H9 (cell line): ENCODE measurements around the gene NFKBIZ. TPM values are rescaled to one million over a fixed set of nuclear protein-coding genes. Genes with fewer than 3 reads are reported as not detected.

Experiments
- DNase-seq: peaks from one replicate; pipeline ENCODE4 v3.0.0-alpha.2; 2017
- H2AFZ ChIP-seq: one replicate; pipeline ENCODE4 v1.6.1; 2013; ENCODE audit warnings: mild to moderate bottlenecking, low read length, control low read depth, moderate library complexity
- H2AK5ac ChIP-seq: 2 replicates; pipeline ENCODE4 v1.6.1; 2013; ENCODE audit warnings: low read length, control low read depth, mixed read lengths; ENCODE audit not compliant: insufficient read length
- H2BK120ac ChIP-seq: one replicate; pipeline ENCODE4 v1.6.1; 2013; ENCODE audit warnings: low read depth, mild to moderate bottlenecking, low read length, control low read depth, inconsistent platforms; ENCODE audit not compliant: poor library complexity, severe bottlenecking
- H2BK12ac ChIP-seq: 2 replicates; pipeline ENCODE4 v1.6.1; 2013; ENCODE audit warnings: low read length, control low read depth, mixed read lengths, low read depth; ENCODE audit not compliant: insufficient read length
- H2BK15ac ChIP-seq: 2 replicates; pipeline ENCODE4 v1.6.1; 2013; ENCODE audit warnings: low read depth, low read length, control low read depth
- H2BK20ac ChIP-seq: one replicate; pipeline ENCODE4 v1.6.1; 2013; ENCODE audit warnings: low read depth, mild to moderate bottlenecking, low read length, control low read depth, inconsistent platforms; ENCODE audit not compliant: poor library complexity, severe bottlenecking
- H2BK5ac ChIP-seq: 2 replicates; pipeline ENCODE4 v1.6.1; 2013; ENCODE audit warnings: low read length, control low read depth, mixed read lengths; ENCODE audit not compliant: insufficient read length
- H3K14ac ChIP-seq: 2 replicates; pipeline ENCODE4 v1.6.1; 2013; ENCODE audit warnings: low read length, control low read depth; ENCODE audit not compliant: insufficient read depth
- H3K18ac ChIP-seq: 2 replicates; pipeline ENCODE4 v1.6.1; 2013; ENCODE audit warnings: low read depth, mild to moderate bottlenecking, mixed read lengths, low read length, control low read depth; ENCODE audit not compliant: insufficient read length
- H3K23ac ChIP-seq: 2 replicates; pipeline ENCODE4 v1.6.1; 2013; ENCODE audit warnings: low read length, control low read depth, mixed read lengths, low read depth; ENCODE audit not compliant: insufficient read length
- H3K23me2 ChIP-seq: 2 replicates; pipeline ENCODE4 v1.6.1; 2013; ENCODE audit warnings: low read depth, mild to moderate bottlenecking, mixed read lengths, low read length, control low read depth; ENCODE audit not compliant: insufficient read length, poor library complexity, severe bottlenecking
- H3K27ac ChIP-seq: 2 replicates; pipeline ENCODE4 v1.5.1; 2013; ENCODE audit warnings: low read length, control low read depth, mixed read lengths, low read depth; ENCODE audit not compliant: insufficient read length
- H3K27me3 ChIP-seq: 2 replicates; pipeline ENCODE4 v1.6.1; 2013; ENCODE audit warnings: low read length, control low read depth, inconsistent platforms; ENCODE audit not compliant: insufficient read depth
- H3K4ac ChIP-seq: 2 replicates; pipeline ENCODE4 v1.6.1; 2013; ENCODE audit warnings: low read depth, mild to moderate bottlenecking, control low read depth, inconsistent platforms, low read length, moderate library complexity
- H3K4me1 ChIP-seq: 2 replicates; pipeline ENCODE4 v1.6.1; 2013; ENCODE audit warnings: low read length, control low read depth, inconsistent platforms; ENCODE audit not compliant: insufficient read depth
- H3K4me2 ChIP-seq: 2 replicates; pipeline ENCODE4 v1.6.1; 2013; ENCODE audit warnings: low read length, control low read depth, mixed read lengths; ENCODE audit not compliant: insufficient read length, insufficient read depth
- H3K56ac ChIP-seq: 2 replicates; pipeline ENCODE4 v1.6.1; 2013; ENCODE audit warnings: low read depth, mild to moderate bottlenecking, mixed read lengths, low read length, control low read depth; ENCODE audit not compliant: insufficient read length
- H3K79me1 ChIP-seq: 2 replicates; pipeline ENCODE4 v1.6.1; 2013; ENCODE audit warnings: low read depth, mild to moderate bottlenecking, moderate library complexity, low read length, control low read depth, inconsistent platforms; ENCODE audit not compliant: insufficient read depth, poor library complexity, severe bottlenecking
- H3K79me2 ChIP-seq: 2 replicates; pipeline ENCODE4 v1.6.1; 2013; ENCODE audit warnings: low read length, control low read depth, inconsistent platforms; ENCODE audit not compliant: insufficient read depth
- H3K9ac ChIP-seq: 2 replicates; pipeline ENCODE4 v1.6.1; 2013; ENCODE audit warnings: low read length, control low read depth, mixed read lengths; ENCODE audit not compliant: insufficient read length; ENCODE audit errors: extremely low read depth
- H3K9me3 ChIP-seq: one replicate; pipeline ENCODE4 v1.6.1; 2013; ENCODE audit warnings: low read depth, low read length, inconsistent platforms; ENCODE audit not compliant: control insufficient read depth
- H3T11ph ChIP-seq: one replicate; pipeline ENCODE4 v1.6.1; 2013; ENCODE audit warnings: mild to moderate bottlenecking, low read length, control low read depth, inconsistent platforms
- H4K20me1 ChIP-seq: one replicate; pipeline ENCODE4 v1.6.1; 2013; ENCODE audit not compliant: control insufficient read depth, insufficient read length, insufficient read depth
- H4K5ac ChIP-seq: 2 replicates; pipeline ENCODE4 v1.6.1; 2013; ENCODE audit warnings: low read depth, mild to moderate bottlenecking, mixed read lengths, low read length, control low read depth; ENCODE audit not compliant: insufficient read length
- H4K8ac ChIP-seq: replicated peaks from 2 replicates; pipeline ENCODE4 v1.6.1; 2013; ENCODE audit warnings: low read length, control low read depth, mixed read lengths, low read depth; ENCODE audit not compliant: insufficient read length
- H4K91ac ChIP-seq: 2 replicates; pipeline ENCODE4 v1.6.1; 2013; ENCODE audit warnings: low read depth, mild to moderate bottlenecking, moderate library complexity, mixed read lengths, low read length, control low read depth; ENCODE audit not compliant: insufficient read length
- H3K27ac Mint-ChIP-seq, 3 experiments: 2 replicates in 2 of 3; 3 replicates in 1 of 3; pipeline ENCODE4 v1.8.0; 2020 to 2021; ENCODE audit warnings: mixed read lengths in 3 of 3, mild to moderate bottlenecking in 1 of 3, moderate library complexity in 1 of 3
- H3K27me3 Mint-ChIP-seq: 2 replicates; pipeline ENCODE4 v1.8.0; 2021; ENCODE audit warnings: low read depth, mild to moderate bottlenecking, moderate library complexity, mixed read lengths
- H3K36me3 Mint-ChIP-seq, 3 experiments: 2 replicates in 2 of 3; 3 replicates in 1 of 3; pipeline ENCODE4 v1.8.0; 2020 to 2021; ENCODE audit warnings: low read depth in 3 of 3, mixed read lengths in 3 of 3; ENCODE audit not compliant: insufficient read depth in 1 of 3
- H3K4me1 Mint-ChIP-seq, 2 experiments: 2 replicates each; pipeline ENCODE4 v1.8.0; 2020; ENCODE audit warnings: mixed read lengths in 2 of 2
- H3K4me3 Mint-ChIP-seq, 2 experiments: 2 replicates in 1 of 2; 3 replicates in 1 of 2; pipeline ENCODE4 v1.8.0; 2020 to 2021; ENCODE audit warnings: mild to moderate bottlenecking in 2 of 2, mixed read lengths in 2 of 2, moderate library complexity in 1 of 2
- H3K9me3 Mint-ChIP-seq, 2 experiments: 2 replicates in 1 of 2; 3 replicates in 1 of 2; pipeline ENCODE4 v1.8.0; 2020; ENCODE audit warnings: mild to moderate bottlenecking in 2 of 2, mixed read lengths in 2 of 2, moderate library complexity in 1 of 2
- CTCF ChIP-seq: fragments of 200-600 bp; sonication (generic); conservative IDR thresholded peaks from 3 replicates; pipeline ENCODE4 v1.8.0; 2021; ENCODE audit warnings: antibody characterized with exemption, mild to moderate bottlenecking
- WGBS: extraction: QIAGEN DNeasy Blood & Tissue Kit; methylation state at CpG from one replicate; pipeline ENCODE4 v1.1.7; 2013; ENCODE audit warnings: missing lambda C conversion rate, low lambda C conversion rate, mixed read lengths; ENCODE audit not compliant: insufficient read length; ENCODE audit errors: extremely low coverage; 5-methylcytosine and 5-hydroxymethylcytosine counted together
- total RNA-seq: library from RNA; stranded (reverse); gene quantifications from 2 replicates; pipeline ENCODE4 v1.2.1, GENCODE V29; 2021

The NFKBIZ gene
- total RNA-seq, 1 experiment from 2014 or later: 11.1 TPM

- H3K36me3 Mint-ChIP-seq: peaks cover 6 to 21% (median 15%) of the 10 kb centered on the region in 3 experiments
- no peaks in the 10 kb centered on the region for H3K9me3 ChIP-seq
- H3K14ac ChIP-seq: no peak overlapping the region
- no peak overlapping the region for H3K4me2 ChIP-seq
- no peak overlapping the region for H4K91ac ChIP-seq
- H3K4me1 Mint-ChIP-seq: peaks cover 43 to 50% of the 10 kb centered on the region in 2 experiments
- no peak overlapping the region for H3K56ac ChIP-seq
- H2BK20ac ChIP-seq: no peak overlapping the region
- H3K27ac ChIP-seq: no peak overlapping the region
- H2BK12ac ChIP-seq: no peak overlapping the region
- no peak overlapping the region for H4K5ac ChIP-seq
- no peak overlapping the region for H3K4me3 Mint-ChIP-seq
- H3K23me2 ChIP-seq: no peaks in the 10 kb centered on the region
- no peak overlapping the region for H2AK5ac ChIP-seq
- no peak overlapping the region for H3T11ph ChIP-seq
- no peak overlapping the region for H3K27ac Mint-ChIP-seq
- DNase-seq: no peak
- H4K20me1 ChIP-seq: no peaks in the 10 kb centered on the region
- H3K79me2 ChIP-seq: peaks cover 15% of the 10 kb centered on the region; the same call in 1 of the 2 replicates
- H2BK15ac ChIP-seq: no peak overlapping the region
- no peak overlapping the region for H2BK5ac ChIP-seq
- no peak overlapping the region for H3K18ac ChIP-seq
- no peak for TF ChIP-seq CTCF
- H3K4ac ChIP-seq: no peak overlapping the region
- no peak overlapping the region for H3K23ac ChIP-seq
- H2AFZ ChIP-seq: no peak overlapping the region
- no peaks in the 10 kb centered on the region for H3K27me3 ChIP-seq
- H4K8ac ChIP-seq: no peak overlapping the region
- no peak overlapping the region for H2BK120ac ChIP-seq
- no peaks in the 10 kb centered on the region for H3K9me3 Mint-ChIP-seq
- no peaks in the 10 kb centered on the region for H3K27me3 Mint-ChIP-seq
- H3K4me1 ChIP-seq: peaks cover 2% of the 10 kb centered on the region; the same call in 1 of the 2 replicates
- no CpG with 5 or more reads among the region's 3 CpGs for WGBS
- H3K9ac ChIP-seq: no peak overlapping the region
- no peaks in the 10 kb centered on the region for H3K79me1 ChIP-seq
Measured at GRCh38 chr3:101847328-101847727, 2.0 kb upstream of the NFKBIZ start.
